T47D (cell line): ENCODE results near the gene QRICH2.
A peak's percentile ranks its signal among the peaks of the same experiment; 100 is the strongest.
"Not testable (repeated sequence)": the region's sequence is repeated elsewhere in the genome, so short reads cannot be mapped to it uniquely, and the experiment has no call there.

Source experiments
- DNase-seq, 2 experiments: peaks; one replicate each; pipeline versions ENCODE4 v3.0.0 to v3.0.0-alpha.2; 2011 to 2012; ENCODE audit warnings: low read depth in 1 of 2, low spot score in 1 of 2
- JUND ChIP-seq: IDR thresholded peaks from 2 replicates; pipeline ENCODE4 v1.6.1; 2012; ENCODE audit warnings: low read depth
- in situ Hi-C: cut with HindIII; loops from 2 replicates; pipeline ENCODE4 v1.10.0; 2016; ENCODE audit warnings: low sequenced_read_pairs, low pct_unique_long_range_greater_than_20kb

The QRICH2 gene

DNA sequence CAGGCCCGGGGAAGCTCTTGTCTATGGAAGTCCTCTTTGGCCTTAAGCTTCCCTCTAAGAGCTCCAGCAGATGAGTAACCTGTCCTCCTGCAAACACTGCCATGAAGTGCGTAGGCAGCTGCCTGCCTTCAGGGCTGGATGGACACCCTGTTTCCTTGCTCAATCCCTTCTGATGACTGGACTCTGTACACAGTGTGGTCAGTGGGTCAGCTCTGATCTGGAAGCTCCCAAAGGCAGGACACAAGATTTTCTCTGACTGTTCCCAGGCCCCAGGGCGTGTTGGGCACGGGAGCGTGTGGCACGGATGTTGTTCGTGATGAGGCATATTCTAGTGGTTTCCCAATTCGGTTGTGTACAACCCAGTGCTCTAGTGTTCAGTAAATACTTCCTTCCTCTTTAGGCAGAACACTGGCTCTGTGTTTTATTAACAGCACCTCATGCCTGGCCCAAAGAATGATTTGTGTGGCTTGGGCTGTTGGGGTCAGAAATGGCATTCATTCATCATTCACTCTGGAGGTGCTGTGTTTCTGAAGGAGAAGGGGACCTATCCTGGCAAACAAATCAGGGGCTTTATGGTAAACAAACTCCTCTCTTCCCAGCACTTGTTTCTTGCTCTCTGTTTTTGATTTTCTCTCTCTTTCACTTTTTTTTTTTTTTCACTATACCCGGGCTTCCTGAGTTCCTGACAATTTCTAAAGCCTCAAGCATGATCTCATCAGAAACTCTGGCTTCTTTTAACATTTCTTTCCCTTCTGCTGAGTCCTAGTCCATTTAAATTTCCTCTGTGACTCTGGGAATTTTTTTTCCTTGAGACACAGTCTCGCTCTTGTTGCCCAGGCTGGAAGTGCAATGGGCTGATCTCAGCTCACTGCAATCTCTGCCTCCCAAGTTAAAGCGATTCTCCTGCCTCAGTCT, 55.8 kb downstream of the QRICH2 start:
- DNase-seq, result peak in 1 of 2 experiments; percentile 80
- in situ Hi-C loops, result no loop called here
- TF ChIP-seq JUND, result no peak

GRCh38 chr17:76251478-76252039, 56.5 kb downstream of the QRICH2 start:
- TF ChIP-seq JUND, result no peak
- in situ Hi-C loops, result no loop called here
- no peak for DNase-seq

DNA sequence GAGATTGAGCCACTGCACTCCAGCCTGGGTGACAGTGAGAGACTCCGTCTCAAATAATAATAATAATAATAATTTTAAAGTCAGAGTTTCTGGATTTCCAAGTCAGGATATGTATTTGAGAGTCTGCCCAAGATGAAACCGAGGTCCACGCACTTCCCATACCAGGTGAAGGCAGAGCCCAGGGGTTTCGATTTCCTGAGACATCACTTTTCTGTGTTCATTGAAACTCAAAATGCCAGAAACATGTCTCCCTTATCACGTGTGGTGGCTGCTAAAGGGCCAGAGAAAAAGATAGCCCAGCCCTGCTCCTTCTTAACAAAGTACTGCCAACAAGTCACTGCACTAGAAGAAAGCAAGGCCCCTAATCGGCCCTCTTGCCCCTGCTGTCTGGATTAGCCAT, 57.9 kb downstream of the QRICH2 start:
- TF ChIP-seq JUND, result no peak
- no peak for DNase-seq
- in situ Hi-C loops, result no loop called here

- in situ Hi-C loops, result no loop called here
- no peak for TF ChIP-seq JUND
- DNase-seq, result peak in 1 of 2 experiments; percentile 51
These were observed 59.9 kb downstream of the QRICH2 start for GRCh38 chr17:76248013-76248782.

- TF ChIP-seq JUND, result no peak
- DNase-seq, result no peak
- in situ Hi-C loops, result no loop called here
These were observed 60.8 kb downstream of the QRICH2 start for GRCh38 chr17:76247304-76247703.

DNA sequence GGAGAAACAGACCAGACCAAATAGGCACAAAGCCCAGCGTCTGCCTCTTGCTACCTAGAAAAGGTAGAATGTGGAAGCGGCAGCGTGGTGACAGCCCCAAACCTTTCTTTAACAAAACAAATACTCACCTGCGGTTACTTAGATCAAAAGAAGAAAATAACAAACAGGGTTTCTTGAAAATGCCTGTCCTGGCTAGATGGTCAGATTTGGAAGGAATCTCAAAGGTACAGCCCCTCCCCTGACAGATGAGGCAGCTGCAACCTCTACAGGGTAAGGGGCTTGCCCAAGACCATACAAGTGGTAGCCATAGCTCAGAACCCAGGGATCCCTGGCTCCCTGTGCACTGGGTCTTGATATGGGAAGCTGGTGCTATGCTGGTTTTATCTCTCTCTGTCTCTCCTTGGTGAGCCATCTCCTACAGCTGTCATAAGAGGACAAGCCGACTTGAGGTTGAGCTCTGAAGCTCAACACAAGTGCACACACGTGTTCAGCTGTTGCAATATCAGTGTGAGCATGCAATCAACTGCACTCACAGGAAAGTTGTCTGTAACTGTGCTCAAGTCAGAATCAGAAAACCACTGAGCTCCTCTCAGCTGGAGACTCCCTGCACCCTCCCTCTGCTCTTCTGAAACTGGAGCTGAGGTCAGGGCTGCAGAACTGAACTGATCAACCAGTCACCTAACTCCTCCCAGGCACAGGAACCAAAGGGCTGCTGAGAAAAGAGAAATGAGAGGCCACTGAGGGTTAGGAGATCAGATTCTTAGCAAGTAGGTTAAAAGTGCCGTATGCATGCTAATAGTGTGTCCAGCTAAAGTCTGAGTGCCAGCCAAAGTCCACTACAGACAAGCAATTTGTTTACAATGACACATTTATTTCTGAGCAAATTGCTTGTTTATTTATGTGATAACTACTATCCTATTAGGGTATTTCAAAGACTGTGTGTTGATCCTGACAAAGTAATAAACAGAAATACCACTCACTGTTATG, 61.7 kb downstream of the QRICH2 start:
- in situ Hi-C loops, result no loop called here
- DNase-seq, result no peak
- no peak for TF ChIP-seq JUND

- DNase-seq, in situ Hi-C loops: not testable (repeated sequence)
These were observed 63.4 kb downstream of the QRICH2 start for GRCh38 chr17:76244721-76245120.

GRCh38 chr17:76243826-76244679, 64.0 kb downstream of the QRICH2 start:
- in situ Hi-C loops, result no loop called here
- TF ChIP-seq JUND, result no peak
- DNase-seq, result no peak

DNA sequence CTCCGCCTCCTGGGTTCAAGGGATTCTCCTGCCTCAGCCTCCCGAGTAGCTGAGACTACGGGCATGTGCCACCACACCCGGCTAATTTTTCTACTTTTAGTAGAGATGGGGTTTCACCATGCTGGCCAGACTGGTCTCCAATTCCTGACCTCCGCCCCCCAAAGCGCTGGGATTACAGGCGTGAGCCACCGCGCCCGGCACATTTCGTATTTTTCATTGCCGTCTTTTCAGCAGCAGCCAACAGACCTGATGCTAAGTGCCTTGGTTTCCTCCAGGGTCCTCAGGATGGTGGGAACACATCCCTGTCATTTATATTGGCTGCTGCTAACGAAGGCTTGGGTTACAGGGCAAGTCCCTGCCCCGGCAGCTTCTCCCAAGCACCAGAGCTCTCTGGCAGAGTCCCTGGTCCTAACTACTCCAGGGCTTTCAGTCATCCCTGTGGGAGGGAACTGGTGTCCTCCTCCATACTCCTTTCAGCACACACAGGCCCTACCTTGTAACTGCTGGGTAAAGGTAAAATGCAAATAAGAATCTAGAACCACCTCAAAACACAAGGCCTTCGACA, 66.3 kb downstream of the QRICH2 start:
- in situ Hi-C loops, result no loop called here
- DNase-seq, result no peak
- no peak for TF ChIP-seq JUND

DNA sequence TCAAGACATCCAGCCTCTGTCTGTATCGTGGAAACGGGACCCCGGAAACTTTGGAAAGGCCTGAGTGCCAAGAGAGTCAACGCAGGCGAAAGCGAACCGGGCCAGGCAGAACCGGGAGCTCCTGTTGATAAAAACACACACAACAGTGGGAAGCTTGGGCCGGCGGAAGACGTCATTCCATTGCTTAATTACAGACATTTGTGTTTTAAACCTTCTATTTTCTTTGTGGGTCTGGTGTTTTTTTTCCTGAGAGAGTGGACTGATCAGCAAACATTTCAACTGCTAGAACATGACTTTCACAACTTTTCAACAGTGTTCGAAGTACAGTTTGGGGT, 66.9 kb downstream of the QRICH2 start:
- TF ChIP-seq JUND, result no peak
- in situ Hi-C loops, result no loop called here
- no peak for DNase-seq
